NK-92 (cell line): Measurements from ENCODE around the gene SLC1A7.

ENCODE experiments used
- DNase-seq: peaks from one replicate; lab custom pipeline; 2025; ENCODE audit not compliant: unreplicated experiment; lab: John Stamatoyannopoulos, UW

Gene SLC1A7

GRCh38 chr1:53062708-53063591, 79.5 kb downstream of the SLC1A7 start:
- no peak for DNase-seq

- no peak for DNase-seq
Observed at GRCh38 chr1:53061859-53062707, 80.4 kb downstream of the SLC1A7 start, which contains the start of gene PODN. Gene PODN, plus strand, starts transcription at chr1:53062213. Its CDS starts 7,643 bp downstream, at chr1:53069856.

GRCh38 chr1:53061123-53061858, 81.1 kb downstream of the SLC1A7 start:
- DNase-seq: no peak

- DNase-seq: no peak
Observed at GRCh38 chr1:53060579-53060978, 81.9 kb downstream of the SLC1A7 start.

GRCh38 chr1:53057127-53057526, 85.3 kb downstream of the SLC1A7 start:
- no peak for DNase-seq

GRCh38 chr1:53051676-53052075, 90.8 kb downstream of the SLC1A7 start:
- DNase-seq: no peak

GRCh38 chr1:53050310-53050709, 92.1 kb downstream of the SLC1A7 start:
- DNase-seq: no peak

GRCh38 chr1:53049574-53049967, 92.9 kb downstream of the SLC1A7 start:
- DNase-seq: no peak

- DNase-seq: no peak
Observed at GRCh38 chr1:53048960-53049573, 93.4 kb downstream of the SLC1A7 start.

GRCh38 chr1:53047737-53048736, 94.4 kb downstream of the SLC1A7 start:
- no peak for DNase-seq

- no peak for DNase-seq
Observed at GRCh38 chr1:53046930-53047329, 95.5 kb downstream of the SLC1A7 start.

- no peak for DNase-seq
Observed at GRCh38 chr1:53044926-53045325, 97.5 kb downstream of the SLC1A7 start.

GRCh38 chr1:53043271-53043670, 99.2 kb downstream of the SLC1A7 start:
- DNase-seq: no peak

GRCh38 chr1:53038566-53038965, 103.9 kb downstream of the SLC1A7 start:
- DNase-seq: no peak
